HG03196 (cell line): ENCODE results near the gene TMEM151B.
"Not testable (repeated sequence)": the region's sequence is repeated elsewhere in the genome, so short reads cannot be mapped to it uniquely, and the experiment has no call there.

ENCODE experiments used
- ATAC-seq: cut with Tn5 transposase; IDR thresholded peaks from one replicate; pipeline ENCODE4 v1.9.1; 2021; ENCODE audit not compliant: unreplicated experiment

TMEM151B gene

DNA sequence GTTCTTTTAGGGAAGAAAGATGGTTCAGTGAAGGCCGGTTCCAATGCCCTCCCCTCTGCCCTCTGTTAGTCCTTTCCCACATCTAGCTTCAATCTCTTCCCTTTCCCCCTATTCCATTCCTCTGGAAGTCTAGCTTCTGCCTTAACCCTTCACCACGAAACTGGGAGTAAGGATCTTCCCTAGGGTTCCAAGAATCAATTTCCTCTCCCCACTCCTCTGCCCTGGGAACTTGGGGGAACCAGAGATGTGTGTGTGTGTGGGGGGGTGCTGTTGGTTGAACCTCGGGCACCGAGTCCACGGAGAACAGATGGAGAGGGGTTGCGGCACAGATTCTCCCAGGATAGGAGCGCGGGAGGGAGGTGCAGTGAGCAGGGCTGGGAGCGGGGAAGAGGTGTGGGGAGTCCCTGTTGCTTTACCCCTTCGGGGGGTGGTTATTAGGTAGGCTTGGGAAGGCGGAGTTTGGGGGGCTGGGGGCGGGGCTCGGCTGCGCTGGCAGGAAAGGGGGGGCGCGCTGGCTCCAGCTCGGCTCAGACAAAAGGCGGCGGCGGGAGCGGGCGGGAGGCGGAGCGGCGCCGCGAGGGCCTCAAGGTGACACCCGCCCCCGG lies at the start of gene TMEM151B:
TSS of gene TMEM151B (plus strand) at position 530 of the 605 bp plus-strand sequence. CDS start 293 bp downstream, outside the sequence.
- no peak for ATAC-seq

DNA sequence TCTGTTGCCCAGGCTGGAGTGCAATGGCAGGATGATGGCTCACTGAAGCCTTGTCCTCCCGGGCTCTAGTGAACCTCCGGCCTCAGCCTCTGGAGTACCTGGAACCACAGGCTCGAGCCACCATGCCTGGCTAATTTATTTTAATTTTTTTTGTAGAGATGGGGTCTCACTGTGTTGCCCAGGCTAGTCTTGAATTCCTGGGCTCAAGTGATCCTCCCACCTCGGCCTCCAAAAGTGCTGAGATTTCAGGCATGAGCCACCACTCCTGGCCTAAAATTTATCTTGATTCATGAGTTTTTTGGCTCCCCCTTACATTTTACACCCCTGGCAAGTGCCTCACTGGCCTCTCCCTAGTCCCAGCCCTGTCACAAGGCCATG lies 49.3 kb upstream of the TMEM151B start:
- no peak for ATAC-seq

DNA sequence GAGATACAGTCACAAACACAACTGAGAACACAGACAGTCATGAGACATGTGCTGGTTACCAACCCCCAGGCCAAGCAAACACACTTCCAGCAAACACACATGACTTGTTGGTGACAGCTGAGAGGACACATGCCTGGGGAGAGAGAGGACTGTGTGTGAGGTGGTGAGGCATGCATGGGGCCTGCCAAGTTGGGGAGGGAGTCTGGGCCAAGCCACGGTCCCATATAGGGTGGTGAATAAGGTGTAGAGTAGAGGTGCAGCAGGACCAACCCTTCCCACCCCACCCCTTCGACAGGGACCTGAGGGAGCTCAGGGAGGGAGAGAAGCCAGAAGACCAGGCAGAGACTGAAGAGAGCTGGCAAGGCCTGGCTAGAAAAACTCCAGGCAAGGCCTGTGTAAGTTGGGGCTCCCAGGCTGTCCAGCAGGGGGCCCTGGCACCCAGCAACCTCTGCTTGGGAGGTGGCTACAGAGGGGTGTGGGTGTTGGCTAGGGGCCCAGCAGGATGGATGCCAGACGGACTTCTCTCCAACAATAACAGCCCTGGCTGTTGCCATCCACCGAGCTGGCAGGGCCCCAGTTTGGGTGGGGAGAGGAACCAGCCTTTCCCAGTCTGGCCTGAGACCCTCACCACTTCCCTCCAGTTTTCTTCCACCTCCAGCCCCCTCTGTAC lies 48.8 kb upstream of the TMEM151B start:
- ATAC-seq = peak; percentile 34

- no peak for ATAC-seq
These were observed 48.3 kb upstream of the TMEM151B start for GRCh38 chr6:44221961-44222335.

DNA sequence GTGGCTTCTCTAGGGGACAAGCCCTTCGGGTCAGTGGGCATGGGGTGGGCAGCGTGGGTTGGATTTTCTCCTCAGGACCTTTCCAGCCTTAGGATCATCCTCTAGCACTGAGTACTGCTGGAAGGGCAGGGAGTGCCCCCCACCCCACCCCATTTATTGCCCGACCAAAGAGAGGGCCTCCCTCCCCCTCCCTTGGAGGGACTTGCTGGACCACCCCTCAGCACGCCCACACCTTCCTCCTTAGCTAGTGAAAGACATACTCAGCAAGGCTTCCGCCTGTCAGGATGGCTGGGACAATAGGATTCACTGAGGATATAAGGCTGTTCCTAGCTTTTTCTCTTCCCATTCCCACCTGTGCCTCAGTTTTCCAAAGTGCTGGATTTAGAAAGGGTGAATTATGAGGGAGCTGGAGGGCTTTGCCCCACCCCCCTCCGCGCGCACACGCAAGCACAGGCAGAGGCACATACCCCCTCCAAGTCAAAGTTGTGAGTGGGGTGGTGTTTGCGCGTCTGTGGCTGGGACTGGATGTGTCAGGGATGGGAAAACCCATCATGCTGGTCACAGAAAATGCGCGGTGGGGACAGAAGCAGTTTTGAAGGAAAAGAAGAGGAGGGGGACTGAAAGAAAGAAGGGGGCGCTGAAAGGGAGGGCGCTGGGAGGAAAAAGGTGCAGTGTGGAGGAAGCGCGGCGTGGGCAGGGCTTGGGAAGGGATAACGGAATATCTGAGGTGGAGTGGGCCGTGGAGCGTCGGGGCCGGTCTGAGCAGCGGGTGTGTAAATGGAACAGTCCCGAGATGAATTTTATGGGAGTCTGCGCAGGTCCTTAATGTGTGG lies 47.5 kb upstream of the TMEM151B start:
- ATAC-seq = no peak

DNA sequence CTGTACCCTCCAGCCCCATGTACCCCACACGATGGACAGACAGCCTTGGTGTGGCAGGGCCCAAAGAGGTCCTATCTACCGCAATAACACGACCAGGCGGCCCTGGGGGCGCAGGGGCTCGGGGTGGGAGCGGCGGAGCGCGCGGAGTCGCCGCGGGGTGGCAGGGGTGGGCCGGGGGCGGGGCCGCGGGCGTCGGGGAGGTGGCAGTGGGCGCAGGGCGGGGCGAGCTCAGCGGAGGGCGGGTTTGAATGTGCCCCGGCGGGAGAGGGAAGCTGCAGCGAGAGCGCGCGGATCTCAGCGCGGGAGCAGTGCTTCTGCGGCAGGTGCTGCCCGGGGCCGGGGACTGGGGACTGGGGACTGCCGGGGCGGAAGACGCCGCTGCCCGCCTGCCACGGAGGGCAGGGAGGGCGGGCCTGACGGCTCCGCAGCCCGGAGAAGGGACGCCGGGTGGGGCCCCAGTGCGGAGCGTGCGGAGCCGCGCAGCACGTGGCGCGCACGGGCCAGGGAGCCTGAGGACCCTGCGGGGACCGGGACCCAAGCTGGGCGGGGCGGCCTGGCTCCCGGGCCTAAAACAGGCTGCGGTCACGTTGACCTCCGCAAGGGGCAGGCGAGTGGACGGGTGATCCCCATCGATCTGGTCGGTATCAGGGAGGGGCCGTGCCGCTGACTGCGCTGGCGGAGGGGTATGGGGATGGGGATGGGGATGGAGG lies 46.8 kb upstream of the TMEM151B start, which contains the start of gene SLC29A1:
TSS of gene SLC29A1 (plus strand) at position 277 of the 710 bp plus-strand sequence. CDS start 3,719 bp downstream, outside the sequence.
- ATAC-seq = no peak

GRCh38 chr6:44224029-44224964 lies 46.0 kb upstream of the TMEM151B start:
- no peak for ATAC-seq

GRCh38 chr6:44224965-44225305 lies 45.3 kb upstream of the TMEM151B start:
- ATAC-seq = no peak

GRCh38 chr6:44225579-44226325 lies 44.5 kb upstream of the TMEM151B start:
- ATAC-seq = no peak

- ATAC-seq = no peak
These were observed 43.7 kb upstream of the TMEM151B start for GRCh38 chr6:44226368-44227147.

DNA sequence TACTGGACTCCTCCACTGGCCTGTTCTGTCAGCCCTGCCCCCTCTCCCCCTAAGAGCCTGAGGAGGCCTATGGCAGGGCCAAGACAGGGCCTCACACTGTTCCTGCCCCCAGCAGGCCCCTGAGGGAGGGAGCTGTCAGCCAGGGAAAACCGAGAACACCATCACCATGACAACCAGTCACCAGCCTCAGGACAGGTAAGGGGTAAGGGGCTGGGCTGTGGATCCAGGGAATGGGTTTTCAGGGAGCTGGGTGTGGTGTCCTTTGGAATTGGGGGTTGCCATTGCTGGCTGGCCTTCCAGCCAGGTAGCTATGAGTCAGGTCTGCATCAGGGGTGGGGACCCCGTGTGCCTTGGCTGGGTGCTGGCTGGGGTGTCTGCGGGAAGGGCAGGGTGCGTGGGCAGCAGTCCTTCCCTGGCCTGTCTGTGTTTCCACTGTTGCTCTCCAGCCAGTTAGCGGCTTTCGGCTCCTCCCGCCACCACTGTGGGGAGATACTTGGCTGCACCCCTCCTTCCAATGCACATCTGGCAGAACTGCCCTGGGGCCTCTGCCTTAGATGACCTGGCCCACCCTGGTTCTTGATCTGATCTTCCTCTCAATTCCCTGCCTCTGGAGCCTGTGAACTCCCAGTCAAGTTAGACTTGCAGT lies 43.0 kb upstream of the TMEM151B start:
- no peak for ATAC-seq

DNA sequence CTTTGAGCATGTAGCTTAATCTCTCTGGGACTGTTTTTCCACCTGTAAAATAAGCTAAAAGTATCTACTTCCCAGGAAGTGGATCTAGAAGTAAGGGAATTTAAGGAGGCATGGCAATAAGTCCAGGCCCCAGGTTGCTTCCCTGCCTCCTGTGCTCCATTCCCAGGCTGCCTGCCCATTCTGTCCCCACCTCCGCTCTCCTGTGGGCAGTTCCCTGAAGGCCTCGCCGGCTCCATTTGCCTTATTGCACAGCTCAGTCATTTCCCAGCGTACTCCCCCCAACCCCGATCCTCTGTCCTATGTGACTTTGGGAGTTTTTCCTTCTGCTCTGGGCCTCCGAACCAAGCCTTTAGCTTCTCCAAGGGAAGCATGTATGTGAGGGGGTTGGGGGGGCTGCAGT lies 42.2 kb upstream of the TMEM151B start:
- ATAC-seq = no peak

GRCh38 chr6:44228433-44228832 lies 41.8 kb upstream of the TMEM151B start:
- no peak for ATAC-seq

DNA sequence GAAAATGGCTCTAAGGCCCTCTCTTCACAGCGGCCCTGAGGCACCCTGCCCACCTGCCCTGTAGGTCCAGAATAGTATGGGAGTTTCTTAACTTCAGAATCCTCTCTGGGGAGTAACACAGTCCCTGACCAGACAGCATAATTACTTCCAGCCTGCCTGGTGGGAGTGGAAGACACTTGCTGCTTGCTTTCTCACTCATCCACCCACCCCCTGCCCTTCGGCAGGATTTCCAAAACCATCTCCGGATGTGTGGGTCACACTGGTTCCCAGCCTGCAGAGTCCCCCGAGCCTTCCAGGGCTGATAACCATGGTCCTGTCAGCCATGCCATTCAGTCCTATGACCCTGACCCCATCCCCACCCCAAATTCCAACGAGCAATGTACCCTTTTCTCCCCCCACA lies 41.4 kb upstream of the TMEM151B start:
- no peak for ATAC-seq

DNA sequence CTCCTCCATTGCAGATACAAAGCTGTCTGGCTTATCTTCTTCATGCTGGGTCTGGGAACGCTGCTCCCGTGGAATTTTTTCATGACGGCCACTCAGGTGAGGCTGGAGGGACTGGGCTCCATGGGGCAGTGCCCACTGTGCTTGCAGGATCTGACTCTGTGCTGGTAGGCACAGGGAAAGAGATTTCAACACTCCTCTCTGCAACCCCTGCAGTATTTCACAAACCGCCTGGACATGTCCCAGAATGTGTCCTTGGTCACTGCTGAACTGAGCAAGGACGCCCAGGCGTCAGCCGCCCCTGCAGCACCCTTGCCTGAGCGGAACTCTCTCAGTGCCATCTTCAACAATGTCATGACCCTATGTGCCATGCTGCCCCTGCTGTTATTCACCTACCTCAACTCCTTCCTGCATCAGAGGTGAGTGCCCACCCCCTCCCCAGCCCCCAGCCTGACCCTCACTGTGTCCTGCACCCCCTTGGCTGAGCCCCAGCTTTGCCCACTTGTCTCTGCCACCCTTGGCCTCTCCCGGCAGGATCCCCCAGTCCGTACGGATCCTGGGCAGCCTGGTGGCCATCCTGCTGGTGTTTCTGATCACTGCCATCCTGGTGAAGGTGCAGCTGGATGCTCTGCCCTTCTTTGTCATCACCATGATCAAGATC lies 40.7 kb upstream of the TMEM151B start:
- ATAC-seq = no peak

GRCh38 chr6:44230034-44230675 lies 40.1 kb upstream of the TMEM151B start:
- no peak for ATAC-seq

DNA sequence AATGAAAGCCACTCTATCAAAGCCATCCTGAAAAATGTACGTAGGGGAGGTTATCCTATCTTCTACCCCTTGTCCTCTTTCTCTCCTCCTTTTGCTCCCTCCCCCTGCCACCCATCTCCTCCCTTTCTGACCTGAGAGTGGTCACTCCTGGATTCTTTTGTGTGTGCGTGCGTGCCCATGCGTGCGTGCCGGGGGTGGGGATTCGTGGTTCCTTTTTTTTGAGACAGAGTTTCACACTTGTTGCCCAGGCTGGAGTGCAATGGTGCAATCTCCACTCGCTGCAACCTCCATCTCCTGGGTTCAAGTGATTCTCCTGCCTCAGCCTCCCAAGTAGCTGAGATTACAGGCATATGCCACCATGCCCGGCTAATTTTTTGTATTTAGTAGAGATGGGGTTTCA lies 38.8 kb upstream of the TMEM151B start:
- not testable (repeated sequence) for ATAC-seq
